Activated naive CD8-positive, alpha-beta T cell treated with anti-CD3 and anti-CD28 coated beads, Interleukin-2, amount 50 U/mL, for 16 hours (primary cell): ENCODE results near the gene ACTN4.

Experiments
- DNase-seq: peaks from one replicate; pipeline ENCODE4 v3.0.0-alpha.2; 2020; ENCODE audit warnings: low read depth, low spot score

ACTN4 gene

DNA sequence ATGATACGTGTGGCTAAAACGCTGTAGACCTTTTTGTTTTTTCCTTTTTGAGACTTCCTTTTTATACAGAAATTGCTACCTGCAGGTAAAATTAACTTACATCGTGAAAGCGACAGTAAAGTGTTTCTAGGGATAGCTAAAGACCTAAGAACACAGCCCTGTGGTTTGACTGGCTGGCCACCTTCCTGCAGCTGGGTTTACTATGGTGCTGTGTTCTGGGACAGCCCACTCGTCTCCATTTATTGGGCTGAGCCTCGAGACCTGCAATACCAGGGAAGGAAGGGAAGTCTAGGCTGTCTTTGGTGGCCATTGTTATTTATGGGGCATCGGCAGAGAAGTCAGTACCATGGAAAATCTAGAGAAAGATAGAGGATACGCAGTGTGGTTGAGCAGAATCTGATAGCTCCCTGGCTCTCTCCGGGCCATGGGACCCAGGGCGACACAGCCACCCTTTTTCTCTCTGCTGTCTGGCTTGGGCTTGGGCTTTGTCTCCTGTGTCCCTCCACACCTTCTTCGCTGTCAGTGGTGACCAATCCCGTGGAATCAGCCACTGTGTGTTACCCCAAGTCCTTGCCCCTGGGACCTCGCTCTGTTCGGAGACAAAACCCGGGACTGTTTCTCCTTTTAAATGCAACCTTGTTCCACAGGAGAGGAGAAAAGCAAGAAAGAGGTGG lies 30.9 kb downstream of the ACTN4 start:
- DNase-seq, result no peak

DNA sequence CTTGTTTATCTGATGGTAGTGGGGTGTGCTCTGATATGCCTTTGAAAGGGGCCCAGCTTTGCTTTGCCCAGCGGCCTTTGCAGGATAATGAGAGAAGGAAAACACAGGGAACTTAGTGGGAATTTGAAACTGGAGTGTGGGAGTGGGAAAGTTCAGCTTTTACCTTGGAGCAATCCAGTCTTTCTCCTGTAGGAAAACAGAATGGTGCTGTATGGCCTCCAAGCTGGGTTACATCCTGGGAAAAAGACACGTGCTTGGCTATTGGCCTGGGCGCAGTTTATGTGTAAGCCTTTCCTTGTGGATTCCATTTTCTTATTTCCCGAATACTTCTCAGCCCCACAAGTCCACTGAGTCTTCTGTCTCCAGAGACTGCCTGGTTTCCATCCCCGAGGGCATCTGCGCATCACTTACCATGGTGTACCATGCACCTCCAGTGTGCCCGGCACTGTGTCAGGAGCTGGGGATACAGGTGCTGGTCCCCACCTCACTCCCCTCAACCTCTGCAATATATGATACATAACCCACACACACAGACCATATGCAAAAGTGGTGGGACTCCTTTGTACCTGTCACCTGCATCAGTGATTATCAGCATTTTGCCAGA lies 31.5 kb downstream of the ACTN4 start:
- DNase-seq, result no peak

DNA sequence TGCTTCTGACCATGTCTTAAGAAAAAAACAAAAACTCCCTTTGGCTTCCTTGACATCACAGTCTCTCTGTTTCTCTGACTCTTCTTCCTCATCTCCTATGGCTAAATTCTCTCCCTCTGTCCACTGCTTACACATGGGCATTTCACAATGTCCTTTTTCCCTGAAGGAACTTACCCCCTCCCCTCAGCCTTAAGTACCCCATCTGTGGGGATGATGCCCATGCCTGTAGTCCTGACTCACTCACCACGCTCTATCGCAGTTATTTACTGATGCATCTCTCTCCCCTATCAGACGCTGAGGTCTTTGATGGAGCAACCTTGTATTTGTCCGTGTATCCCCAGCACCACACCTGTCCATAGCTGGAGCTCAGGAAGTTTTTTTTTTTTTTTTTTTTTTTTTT lies 32.4 kb downstream of the ACTN4 start:
- no peak for DNase-seq

DNA sequence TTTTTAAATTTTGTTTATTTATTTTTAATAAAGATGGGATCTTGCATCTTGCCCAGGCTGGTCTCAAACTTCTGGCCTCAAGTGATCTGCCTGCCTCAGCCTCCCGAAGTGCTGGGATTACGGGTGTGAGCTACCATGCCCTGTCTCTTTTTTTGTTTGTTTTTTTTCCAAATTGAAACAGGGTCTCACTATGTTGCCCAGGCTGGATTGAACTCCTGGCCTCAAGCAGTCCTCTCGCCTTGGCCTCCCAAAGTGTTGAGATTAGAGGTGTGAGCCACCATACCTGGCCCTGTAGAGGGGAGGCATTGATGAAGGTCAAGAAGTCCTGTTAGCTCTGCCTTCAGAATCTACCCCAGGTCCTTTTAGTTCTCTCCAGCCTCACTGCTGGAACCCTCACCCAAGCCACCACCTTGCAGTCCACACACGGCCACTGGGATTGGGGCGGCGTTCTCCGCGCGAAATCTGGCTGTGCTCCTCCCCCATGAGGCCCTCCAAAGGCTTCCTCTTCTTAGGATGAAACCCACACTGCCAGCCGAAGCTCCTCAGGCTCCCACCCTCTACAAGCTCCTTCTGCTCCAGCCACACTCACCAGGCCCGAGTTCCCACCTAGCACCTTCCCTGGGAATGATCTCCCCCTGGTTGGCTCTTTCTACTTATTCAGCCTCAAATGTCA lies 34.9 kb downstream of the ACTN4 start:
- DNase-seq, result no peak

DNA sequence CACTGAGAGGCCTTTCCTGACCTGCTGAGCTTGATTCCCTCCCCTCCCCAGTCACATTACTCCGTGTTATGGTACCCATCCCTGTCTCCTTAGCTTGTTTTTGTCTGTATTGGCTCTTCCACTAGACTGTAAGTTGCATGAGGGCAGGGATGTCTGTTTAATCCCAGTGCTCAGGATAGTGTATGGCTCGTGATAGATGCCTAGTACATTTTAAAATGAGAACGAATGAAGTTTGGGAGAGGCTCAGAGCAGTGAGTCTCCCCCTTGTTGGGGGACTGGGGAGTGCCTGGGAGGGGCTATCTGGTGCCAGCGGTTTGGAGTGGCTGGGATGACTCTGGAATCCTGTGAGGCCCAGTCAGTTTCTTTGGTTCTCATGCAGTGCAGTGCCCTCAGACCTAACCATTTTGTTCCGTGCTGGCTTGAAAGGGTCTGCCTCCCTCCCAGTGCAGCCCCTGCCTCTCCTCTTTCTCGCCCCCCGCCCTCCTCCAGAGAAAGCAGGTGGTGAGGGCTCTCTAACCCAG lies 35.5 kb downstream of the ACTN4 start:
- DNase-seq, result no peak

DNA sequence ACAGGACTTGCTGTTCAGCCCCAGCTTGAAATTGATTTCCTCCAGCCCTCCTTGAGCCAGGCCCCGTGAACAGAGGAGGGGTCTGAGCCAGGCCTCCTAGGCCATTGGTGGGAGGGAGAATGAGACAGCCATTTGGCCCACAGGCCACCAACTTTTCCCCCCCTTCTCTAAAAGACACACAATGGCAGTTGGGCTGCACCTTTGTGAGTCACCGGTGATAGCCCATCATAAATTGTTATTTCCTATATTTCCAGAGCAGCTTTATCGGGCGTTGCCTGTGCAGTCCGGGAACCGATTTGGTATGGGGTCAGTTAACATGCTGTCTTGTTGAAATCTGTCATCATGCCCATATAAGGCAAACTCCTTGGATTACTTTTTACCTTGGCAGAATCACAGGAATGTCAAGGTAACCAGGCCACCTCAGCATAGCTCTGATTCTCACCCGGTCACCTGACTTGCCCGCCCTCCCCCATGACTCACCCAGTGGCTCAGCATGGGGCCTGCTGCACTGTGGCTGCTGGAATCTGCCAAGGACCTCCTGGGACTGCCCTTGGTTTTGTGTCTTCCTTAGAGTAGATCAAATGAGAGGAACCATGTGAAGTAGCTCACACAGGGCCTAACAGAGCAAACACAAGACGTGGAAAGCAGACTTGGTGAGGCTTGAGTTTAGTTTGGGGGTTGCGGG lies 36.1 kb downstream of the ACTN4 start:
- no peak for DNase-seq

DNA sequence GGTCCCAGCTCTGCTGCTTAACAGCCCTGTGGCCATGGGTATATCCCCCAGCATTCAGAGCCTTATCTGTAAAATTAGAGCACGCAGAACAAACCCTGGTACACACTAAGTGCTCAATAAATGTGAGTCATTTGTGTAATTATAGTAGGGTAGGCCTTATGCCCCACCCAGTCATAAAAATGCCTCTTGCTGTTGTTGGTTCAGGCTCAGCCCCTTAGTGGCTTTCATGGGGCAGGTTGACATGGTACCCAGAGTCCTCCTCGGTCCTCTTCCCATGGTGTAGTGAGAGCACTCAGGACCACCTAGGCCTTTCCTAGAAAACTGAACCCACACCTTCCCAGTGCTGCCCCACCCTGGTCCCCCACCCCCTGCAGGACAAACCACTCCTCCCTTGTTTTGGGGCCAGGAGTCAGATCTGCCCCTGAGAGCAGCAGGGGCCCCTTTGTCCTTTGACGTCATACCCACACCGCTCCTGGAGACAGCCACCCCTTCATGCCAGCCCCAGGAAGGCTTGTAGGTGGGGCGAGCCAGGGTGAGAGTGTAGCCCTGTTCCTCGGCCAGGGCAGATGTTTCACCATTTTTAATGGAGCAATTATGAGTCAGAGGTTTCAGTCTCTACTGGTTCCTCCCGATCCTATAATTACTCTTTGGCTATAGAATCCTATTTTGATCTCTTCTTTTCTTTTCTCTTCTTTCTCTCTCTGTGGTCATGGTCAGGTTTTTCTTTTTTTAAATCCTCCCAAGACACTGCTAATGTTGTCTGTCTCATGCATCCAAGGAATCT lies 36.8 kb downstream of the ACTN4 start:
- no peak for DNase-seq

DNA sequence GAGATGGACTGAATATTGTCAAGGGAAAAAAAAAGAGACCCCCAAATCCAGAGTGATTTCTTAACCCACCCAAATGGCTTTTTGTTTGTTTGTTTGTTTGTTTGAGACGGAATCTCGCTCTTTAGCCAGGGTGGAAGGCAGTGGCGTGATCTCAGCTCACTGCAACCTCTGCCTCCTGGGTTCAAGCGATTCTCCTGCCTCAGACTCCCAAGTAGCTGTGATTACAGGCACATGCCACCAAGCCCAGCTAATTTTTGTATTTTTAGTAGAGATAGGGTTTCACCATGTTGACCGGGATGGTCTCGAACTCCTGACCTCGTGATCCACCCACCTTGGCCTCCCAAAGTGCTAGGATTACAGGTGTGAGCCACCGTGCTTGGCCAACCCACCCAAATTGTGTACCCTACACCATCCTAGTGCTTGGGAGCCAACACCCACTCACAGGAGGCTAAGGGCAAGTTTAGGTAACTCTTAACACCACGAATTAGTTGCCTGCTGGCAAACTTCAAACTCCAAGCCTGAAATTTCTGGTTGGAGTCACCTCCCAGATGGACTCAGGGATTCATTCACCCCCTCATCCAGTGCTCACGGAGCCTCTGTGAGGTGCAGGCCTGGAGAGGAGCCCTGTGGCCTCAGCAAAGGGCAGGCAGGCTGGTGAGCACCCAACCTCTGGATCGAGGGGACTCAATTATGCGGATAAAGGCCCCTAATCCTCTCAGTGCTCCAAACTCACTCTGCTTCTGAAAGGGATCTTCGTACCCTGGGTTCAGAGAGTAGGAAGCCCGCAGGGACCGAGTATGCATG lies 37.6 kb downstream of the ACTN4 start:
- no peak for DNase-seq

DNA sequence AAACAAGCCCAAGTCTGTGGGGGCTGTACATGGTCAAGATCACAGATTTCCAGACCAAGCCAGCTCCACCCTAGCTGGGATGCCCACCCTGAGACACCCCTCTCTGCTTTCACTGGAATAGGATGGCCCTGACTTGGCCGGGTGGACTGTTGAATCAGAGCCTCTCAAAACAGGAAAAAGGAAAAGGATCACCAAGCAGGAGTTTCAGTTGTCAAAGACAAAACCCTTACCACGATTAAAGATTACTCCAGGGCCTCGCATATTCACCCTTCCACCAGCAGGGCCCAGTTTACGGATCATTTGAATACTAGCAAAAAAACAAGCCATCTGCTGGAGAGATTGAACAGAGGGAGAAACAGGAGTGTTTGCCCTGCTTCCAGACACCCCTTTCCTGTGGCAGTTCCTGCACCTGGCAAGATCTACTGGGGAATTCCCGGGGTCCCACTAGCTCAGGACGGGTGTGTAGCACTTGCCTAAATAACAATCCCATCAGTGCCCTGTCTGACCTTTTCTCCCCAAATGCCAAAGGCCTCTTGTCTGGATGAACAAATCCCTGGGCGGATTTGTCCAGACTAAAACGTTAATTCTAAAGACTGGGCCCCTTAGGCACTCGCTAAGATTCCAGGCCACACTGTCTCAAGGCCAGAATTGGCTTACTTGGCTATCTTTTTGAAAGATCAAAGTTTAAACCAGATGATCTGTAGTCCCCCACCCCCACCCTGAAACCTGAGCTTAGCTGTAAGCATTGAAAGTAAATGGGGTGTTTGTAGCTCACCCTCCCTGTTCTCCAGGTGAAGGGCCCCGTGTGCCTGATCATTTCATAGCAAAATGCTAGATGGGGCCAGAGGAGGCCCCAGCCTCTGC lies 38.4 kb downstream of the ACTN4 start:
- DNase-seq, result no peak

DNA sequence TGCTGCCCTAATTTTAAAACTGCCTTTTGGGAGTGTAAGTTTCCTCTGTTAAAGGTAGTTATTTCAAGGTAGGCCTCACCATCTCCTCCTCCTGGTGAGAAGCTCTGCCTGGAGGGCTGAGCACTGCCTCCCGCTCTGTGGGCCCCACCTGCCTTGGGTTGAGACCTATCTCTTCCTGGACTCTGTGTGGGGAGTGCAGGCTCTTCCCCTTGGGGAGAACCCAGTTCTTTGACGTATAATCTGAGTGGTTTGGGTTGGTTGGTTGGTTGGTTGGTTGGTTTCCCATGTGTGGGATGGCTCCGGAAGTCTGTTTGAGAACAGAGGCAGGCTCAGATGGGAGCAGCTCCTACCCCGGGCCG lies 39.1 kb downstream of the ACTN4 start:
- DNase-seq, result no peak

DNA sequence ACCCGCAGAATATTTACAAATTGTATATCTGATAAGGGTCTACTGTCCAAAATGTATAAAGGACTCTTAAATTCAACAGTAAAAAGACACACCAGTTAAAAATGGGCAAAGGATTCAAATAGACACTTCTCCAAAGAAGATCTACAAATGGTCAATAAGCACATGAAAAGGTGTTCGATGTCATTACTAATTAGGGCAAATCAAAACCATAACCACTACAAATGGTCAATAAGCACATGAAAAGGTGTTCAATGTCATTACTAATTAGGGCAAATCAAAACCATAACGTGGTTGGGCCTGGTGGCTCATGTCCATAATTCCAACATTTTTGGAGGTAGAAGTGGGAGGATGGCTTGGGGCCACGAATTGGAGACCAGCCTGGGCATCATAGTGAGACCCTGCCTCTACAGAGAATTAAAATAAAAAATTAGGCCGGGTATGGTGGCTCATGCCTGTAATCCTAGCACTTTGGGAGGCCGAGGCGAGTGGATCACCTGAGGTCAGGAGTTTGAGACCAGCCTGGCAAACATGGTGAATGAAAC lies 40.5 kb downstream of the ACTN4 start:
- no peak for DNase-seq

DNA sequence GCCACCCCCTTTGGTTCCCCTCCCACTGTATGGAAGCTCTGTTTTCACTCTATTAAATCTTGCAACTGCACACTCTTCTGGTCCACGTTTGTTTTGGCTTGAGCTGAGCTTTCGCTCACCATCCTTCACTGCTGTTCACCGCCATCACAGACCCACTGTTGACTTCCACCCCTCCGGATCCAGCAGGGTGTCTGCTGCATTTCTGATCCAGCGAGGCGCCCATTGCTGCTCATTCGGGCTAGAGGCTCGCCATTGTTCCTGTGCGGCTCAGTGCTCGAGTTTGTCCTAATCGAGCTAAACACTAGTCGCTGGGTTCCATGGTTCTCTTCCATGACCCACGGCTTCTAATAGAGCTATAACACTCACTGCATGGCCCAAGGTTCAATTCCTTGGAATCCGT lies 42.7 kb downstream of the ACTN4 start:
- no peak for DNase-seq

DNA sequence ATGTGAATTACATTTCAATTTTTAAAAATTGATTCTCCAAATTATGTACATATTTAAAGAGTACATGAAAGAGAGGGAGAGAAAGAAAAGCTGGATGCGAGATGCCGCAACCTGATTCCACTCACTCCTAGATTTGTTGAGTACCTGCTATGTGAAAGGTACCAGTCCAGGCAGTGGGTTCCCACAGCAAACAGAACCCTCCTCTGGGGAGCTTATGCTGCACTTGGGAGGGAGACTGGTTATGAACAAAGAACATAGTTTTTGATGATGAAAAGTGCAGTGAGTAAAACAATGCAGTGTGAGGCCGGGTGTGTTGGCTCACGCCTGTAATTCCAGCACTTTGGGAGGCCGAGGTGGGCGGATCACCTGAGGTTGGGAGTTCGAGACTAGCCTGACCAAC lies 43.4 kb downstream of the ACTN4 start:
- no peak for DNase-seq

DNA sequence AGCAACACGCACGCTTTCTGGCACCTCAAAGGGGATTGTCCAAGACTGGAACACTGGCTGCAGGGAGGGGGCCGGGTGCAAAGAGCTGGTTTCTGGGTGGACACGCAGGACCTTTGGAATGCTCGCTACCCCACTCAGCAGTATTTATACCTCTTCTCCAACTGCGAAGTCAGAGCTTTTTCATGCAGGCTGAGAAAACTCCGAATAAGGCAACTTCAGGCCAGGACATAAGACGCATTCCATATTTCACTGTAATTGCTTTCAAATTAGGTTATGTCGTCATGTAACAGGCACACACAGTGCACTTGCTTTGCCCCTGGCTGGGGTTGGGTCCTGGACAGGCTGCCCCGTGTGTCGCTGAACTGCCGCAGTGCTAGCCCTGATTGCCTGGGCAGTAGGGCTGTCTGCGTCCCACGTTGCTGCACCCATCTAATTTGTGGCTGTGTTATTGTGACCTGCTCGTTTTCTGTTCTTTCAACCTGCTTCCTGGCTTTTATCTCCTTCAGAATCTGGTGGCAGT lies 44.5 kb downstream of the ACTN4 start:
- DNase-seq, result no peak

DNA sequence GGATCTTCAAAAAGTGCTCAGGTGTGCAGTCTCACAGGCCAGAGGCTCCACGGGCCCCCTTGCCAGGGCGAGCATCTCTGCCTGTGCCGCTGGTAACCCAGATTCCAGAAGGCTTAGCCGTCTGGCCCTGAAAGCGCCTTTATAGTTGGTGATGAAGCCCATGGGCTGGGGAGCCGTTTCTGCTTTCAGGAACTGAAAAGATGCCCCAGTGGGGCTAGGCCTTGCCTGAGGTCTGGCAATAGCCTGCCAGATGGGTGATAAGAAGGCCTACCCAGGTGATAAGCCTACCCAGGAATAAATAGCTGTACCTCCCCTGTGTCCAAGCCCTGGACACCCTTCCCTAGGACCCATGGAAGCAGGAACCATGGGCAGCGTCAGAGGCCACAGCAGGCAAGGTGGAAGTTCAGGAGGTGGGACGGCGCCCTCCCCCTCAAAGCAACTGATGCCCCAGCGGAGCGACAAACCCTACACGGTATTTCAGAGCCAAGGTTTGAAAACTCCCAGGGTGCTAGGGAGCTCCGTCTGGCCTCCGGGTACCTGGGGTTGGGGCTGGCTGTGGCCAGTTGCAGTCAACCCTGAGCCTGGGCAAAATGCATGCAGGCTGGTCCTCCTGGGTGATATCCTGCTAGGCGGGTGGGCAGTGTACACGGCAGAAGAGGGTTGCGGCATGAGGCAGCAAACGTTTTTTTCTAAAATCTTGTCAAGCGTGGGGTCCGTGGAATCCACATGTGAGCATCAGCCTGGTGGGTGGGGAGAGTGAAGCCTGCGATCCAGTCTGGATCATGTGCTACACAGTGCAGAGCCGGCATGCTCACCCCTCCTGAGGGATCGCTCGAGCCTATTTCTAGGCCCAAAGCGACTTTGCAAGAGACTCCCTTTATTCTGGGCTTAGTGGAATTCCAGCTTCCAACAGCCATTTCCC lies 45.3 kb downstream of the ACTN4 start:
- no peak for DNase-seq

DNA sequence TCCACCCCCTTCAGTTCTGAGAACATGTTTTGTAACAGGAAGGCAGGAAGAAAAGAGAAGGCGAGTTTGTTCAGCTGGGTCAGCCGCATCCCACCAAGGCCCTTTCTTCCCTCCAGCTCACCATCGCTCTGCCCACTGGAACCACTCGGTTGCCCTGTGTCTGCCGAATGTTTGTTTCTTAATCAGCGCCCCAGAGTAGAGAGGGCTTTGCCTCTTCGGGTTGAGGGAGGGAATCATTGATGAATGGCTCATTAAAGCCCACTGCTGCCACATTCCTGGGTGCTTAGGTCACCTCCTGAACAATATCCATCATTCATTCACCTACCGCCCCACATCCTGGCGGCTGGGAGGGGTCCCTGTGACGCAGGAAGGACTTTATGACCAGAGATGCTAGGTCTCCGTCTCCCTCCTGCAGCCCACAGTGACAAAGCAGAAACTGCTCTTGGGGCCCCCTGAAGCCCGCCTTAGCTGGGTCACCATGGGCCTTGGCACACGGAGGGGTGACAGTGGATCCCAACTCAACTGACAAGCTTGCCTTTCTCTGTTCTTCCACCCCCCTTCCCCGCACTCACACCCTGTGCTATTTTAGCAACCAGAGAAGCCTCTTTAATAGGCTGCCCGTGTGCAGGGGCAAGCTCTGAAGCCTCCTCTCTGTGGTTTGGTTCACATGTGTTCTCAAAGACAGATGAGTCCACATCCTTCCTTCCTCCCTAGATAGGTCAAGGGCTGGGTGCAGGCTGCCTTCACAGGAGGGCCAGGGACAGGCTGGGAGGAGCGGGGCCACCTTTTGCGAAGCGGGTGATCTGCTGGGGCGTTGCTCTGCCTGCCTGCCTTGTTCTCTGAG lies 46.2 kb downstream of the ACTN4 start:
- no peak for DNase-seq

DNA sequence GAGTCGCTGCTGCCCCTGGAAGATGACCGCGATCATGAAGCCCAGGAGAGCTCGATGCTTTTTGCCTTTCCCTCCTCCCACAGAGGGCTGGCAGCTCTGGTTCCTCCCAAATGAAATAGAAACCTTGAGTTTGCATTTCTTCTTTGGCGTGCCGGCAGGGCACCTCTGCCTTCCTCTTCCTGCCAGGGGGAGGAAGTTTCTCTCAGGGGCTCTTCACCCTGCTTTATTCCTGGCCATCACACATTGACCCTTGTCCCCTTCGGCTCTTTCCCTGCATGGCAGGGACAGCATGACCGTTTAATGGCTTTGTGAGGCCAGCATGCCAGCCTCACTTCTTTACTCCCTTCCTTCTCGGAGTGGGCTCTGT lies 47.9 kb downstream of the ACTN4 start:
- no peak for DNase-seq
